Osteoblast (primary cell): Measurements from ENCODE around the gene LRRC8D. TPM values are rescaled to one million over a fixed set of nuclear protein-coding genes. Genes with fewer than 3 reads are reported as not detected.
A peak's percentile ranks its signal among the peaks of the same experiment; 100 is the strongest.

Source experiments
- DNase-seq: peaks from one replicate; pipeline ENCODE4 v3.0.0; 2011; ENCODE audit warnings: low spot score, mixed read lengths; ENCODE audit not compliant: insufficient read length; ENCODE audit errors: missing footprints
- H2AFZ ChIP-seq: 2 replicates; pipeline ENCODE4 v1.6.0; 2011; ENCODE audit warnings: mild to moderate bottlenecking, low read length
- H3K27ac ChIP-seq: 2 replicates; pipeline ENCODE4 v1.5.1; 2011; ENCODE audit warnings: mild to moderate bottlenecking, low read depth, low read length, moderate library complexity
- H3K27me3 ChIP-seq: 2 replicates; pipeline ENCODE4 v1.6.0; 2012; ENCODE audit warnings: mild to moderate bottlenecking, control low read depth, inconsistent platforms, low read length, moderate library complexity; ENCODE audit not compliant: insufficient read depth
- H3K36me3 ChIP-seq: 2 replicates; pipeline ENCODE4 v1.5.1; 2011; ENCODE audit warnings: mild to moderate bottlenecking, low read length, control low read depth, moderate library complexity; ENCODE audit not compliant: insufficient read depth
- H3K4me1 ChIP-seq: 2 replicates; pipeline ENCODE4 v1.5.1; 2011; ENCODE audit warnings: mild to moderate bottlenecking, low read length, control low read depth, moderate library complexity; ENCODE audit not compliant: insufficient read depth
- H3K4me2 ChIP-seq: 2 replicates; pipeline ENCODE4 v1.6.0; 2011; ENCODE audit warnings: mild to moderate bottlenecking, low read length; ENCODE audit not compliant: insufficient read depth
- H3K4me3 ChIP-seq: fragments of 200-600 bp; sonication (generic); 3 replicates; pipeline ENCODE4 v1.5.1; 2012; ENCODE audit warnings: mild to moderate bottlenecking, low read length, inconsistent platforms; ENCODE audit not compliant: insufficient read depth
- H3K79me2 ChIP-seq: 2 replicates; pipeline ENCODE4 v1.6.0; 2012; ENCODE audit warnings: mild to moderate bottlenecking, low read length, control low read depth, inconsistent platforms; ENCODE audit not compliant: insufficient read depth
- H3K9me3 ChIP-seq: 2 replicates; pipeline ENCODE4 v1.5.1; 2011; ENCODE audit warnings: low read depth, low read length, control low read depth
- H4K20me1 ChIP-seq: 2 replicates; pipeline ENCODE4 v1.6.0; 2012; ENCODE audit warnings: mild to moderate bottlenecking, low read length, control low read depth; ENCODE audit not compliant: insufficient read depth
- total RNA-seq: library from RNA; depleted of rRNA; stranded (reverse); fragments of >200 nt; gene quantifications from 2 replicates; pipeline ENCODE4 v1.2.3, GENCODE V29; 2012
- TF ChIP-seq, protein P1 (sequence below): IDR thresholded peaks from 2 replicates; pipeline ENCODE4 v1.5.1; 2011; ENCODE audit warnings: mild to moderate bottlenecking, low read depth, low read length, moderate library complexity; ENCODE audit errors: extremely low read depth

The LRRC8D gene
- total RNA-seq, 1 donor: 30.4 TPM

DNA sequence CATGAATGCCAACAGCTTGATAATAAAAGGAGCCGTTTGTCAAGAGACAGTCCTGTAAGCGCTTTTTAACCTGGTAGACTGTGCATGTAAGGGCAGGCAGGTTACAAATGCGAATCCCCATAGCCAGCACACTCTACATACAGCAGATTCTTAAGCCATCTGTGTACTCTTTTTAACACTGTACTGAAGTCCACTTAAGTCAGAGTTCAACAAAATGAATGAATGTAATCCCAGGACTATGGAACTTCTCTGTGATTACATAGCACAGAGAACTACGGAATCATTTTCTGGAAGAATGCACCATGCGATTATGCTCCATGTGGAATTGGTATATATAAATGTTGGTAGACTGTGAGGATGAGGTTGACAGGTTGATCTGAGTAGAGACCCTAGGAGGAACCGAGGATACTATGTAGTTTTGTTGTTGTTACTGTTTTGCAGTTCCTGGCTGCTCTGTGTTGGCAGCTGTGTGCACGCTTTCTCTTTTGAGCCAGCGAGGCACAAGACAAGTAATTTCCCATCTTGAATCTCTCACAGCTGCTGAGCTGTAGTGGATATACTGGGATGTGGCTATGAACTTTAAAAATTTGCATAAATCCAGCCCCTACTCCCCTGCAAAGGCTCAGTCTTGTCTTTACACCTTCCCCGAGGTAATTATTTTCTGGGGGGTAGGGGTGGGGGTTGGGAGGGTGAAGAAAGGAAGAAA lies 21.9 kb downstream of the LRRC8D start:
- no peaks in the 10 kb centered on the region for H3K36me3 ChIP-seq
- peak; percentile 46 for DNase-seq
- TF ChIP-seq, protein P1, sequence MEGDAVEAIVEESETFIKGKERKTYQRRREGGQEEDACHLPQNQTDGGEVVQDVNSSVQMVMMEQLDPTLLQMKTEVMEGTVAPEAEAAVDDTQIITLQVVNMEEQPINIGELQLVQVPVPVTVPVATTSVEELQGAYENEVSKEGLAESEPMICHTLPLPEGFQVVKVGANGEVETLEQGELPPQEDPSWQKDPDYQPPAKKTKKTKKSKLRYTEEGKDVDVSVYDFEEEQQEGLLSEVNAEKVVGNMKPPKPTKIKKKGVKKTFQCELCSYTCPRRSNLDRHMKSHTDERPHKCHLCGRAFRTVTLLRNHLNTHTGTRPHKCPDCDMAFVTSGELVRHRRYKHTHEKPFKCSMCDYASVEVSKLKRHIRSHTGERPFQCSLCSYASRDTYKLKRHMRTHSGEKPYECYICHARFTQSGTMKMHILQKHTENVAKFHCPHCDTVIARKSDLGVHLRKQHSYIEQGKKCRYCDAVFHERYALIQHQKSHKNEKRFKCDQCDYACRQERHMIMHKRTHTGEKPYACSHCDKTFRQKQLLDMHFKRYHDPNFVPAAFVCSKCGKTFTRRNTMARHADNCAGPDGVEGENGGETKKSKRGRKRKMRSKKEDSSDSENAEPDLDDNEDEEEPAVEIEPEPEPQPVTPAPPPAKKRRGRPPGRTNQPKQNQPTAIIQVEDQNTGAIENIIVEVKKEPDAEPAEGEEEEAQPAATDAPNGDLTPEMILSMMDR: no peak
- peak overlapping the region; percentile 94 for H3K4me3 ChIP-seq
- no peaks in the 10 kb centered on the region for H4K20me1 ChIP-seq
- peak overlapping the region; percentile 78 for H2AFZ ChIP-seq
- H3K4me1 ChIP-seq: peaks cover 17% of the 10 kb centered on the region
- H3K27me3 ChIP-seq: no peaks in the 10 kb centered on the region
- peak overlapping the region; percentile 96 for H3K4me2 ChIP-seq
- H3K27ac ChIP-seq: peak overlapping the region; percentile 81
- H3K79me2 ChIP-seq: peaks cover 27% of the 10 kb centered on the region
- H3K9me3 ChIP-seq: no peaks in the 10 kb centered on the region

DNA sequence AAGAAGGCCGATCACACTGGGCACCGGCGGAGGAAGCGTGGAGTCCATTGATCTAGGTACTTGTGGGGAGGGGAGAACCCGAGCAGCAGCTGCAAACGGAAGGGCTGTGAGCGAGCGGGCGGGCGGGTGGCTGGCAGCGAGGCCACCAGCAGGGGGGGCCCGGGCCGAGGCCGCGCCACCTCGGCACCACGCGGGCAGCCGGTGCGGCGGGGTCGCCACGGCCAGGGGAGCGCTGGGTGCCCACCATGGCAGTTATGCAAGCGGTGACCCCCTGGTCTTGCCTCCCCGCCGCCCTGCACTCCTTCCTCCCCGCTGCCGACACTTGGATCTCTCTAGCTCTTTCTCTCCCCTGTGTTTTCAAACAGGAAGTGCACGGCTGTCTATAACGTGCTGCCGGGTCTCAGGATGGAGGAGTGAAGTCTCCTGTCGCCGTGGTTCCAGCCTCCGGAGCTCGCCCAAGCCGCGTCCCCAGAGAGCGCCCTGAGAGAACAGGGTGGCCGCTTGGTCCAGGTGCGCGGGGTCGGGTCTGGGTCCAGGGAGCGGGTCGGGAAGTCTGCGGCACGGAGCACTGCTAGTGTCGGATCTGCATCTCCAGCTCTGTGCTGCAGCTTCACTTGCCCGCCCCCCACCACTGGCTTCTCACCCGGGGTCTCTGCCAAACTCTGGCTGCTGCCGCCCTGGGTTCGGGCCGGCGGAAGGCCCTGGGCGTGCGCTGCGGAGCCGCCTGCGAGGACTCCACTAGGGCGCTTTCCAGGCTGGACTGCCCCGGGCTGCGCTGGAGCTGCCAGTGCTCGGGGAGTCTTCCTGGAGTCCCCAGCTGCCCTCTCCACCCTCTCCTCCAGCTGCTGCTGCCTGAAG lies 22.7 kb downstream of the LRRC8D start:
- peak; percentile 94 for DNase-seq
- peak overlapping the region; percentile 96 for H3K4me2 ChIP-seq
- TF ChIP-seq, protein P1: peak; percentile 35
- H4K20me1 ChIP-seq: no peaks in the 10 kb centered on the region
- peaks cover 17% of the 10 kb centered on the region for H3K4me1 ChIP-seq
- peaks cover 32% of the 10 kb centered on the region for H3K79me2 ChIP-seq
- peak overlapping the region; percentile 78 for H2AFZ ChIP-seq
- H3K4me3 ChIP-seq: peak overlapping the region; percentile 94
- H3K9me3 ChIP-seq: no peaks in the 10 kb centered on the region
- H3K27ac ChIP-seq: peak overlapping the region; percentile 81
- H3K27me3 ChIP-seq: no peaks in the 10 kb centered on the region
- H3K36me3 ChIP-seq: no peaks in the 10 kb centered on the region

GRCh38 chr1:89844241-89844807 lies 23.5 kb downstream of the LRRC8D start:
- peak overlapping the region; percentile 96 for H3K4me2 ChIP-seq
- H3K4me3 ChIP-seq: peak overlapping the region; percentile 94
- H3K36me3 ChIP-seq: no peaks in the 10 kb centered on the region
- H2AFZ ChIP-seq: peak overlapping the region; percentile 78
- no peaks in the 10 kb centered on the region for H3K9me3 ChIP-seq
- H4K20me1 ChIP-seq: no peaks in the 10 kb centered on the region
- no peaks in the 10 kb centered on the region for H3K27me3 ChIP-seq
- peak; percentile 88 for DNase-seq
- H3K79me2 ChIP-seq: peaks cover 34% of the 10 kb centered on the region
- H3K4me1 ChIP-seq: peaks cover 17% of the 10 kb centered on the region
- TF ChIP-seq, protein P1: no peak
- H3K27ac ChIP-seq: peak overlapping the region; percentile 81
